ENCODE data around the gene CPLANE2. TPM values are rescaled to one million over a fixed set of nuclear protein-coding genes. Genes with fewer than 3 reads are reported as not detected.

CPLANE2 gene
- total and polyA plus RNA-seq, 3 experiments from 2014 or later: 2.6 to 5.6 (median 5.2) TPM

DNA sequence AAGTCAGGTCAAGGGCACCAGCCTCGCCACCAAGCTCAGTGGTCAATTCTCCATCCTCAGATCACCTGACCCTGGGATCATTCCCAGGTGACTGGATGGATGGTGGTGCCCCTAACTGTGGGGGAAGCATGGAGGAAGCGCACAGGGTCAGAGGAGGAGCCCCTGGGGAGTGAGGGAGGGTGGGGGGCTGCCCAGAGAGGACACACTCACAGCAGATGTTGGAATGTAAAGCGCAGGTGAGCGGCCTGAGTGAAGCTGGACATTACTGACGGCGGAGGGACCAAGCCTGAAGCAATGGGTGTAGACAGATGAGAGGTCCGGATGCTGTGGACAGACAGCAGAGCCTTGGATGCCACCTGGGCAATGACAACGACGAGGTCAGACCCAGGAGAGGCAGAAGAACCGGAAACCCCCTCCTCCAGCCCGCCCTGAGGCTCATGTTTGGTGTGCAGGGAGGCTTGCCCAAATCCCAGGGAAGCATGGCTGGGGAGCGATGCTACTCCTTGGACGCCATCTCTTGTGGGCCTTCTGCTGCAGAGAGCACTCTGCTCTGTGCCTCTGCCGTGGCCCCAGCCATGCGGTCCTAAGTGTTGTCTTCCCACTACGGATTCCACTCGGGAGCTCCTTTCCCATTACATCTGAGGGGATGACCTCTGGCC lies 5.7 kb upstream of the CPLANE2 start:
- Histone ChIP-seq H3K27me3 (ENCODE audit: insufficient read depth, low read length, poor library complexity, severe bottlenecking) (no peaks in the 10 kb centered on the region), H3K36me3 (ENCODE audit: insufficient read depth, low read length) (no peaks in the 10 kb centered on the region), H3K27ac (ENCODE audit: low read depth, low read length) (no peak overlapping the region), H3K4me3 (ENCODE audit: low read length) (no peak overlapping the region), H3K9me3 (ENCODE audit: low read length) (no peaks in the 10 kb centered on the region), H3K4me1 (ENCODE audit: insufficient read depth, low read length) (peaks cover 7% of the 10 kb centered on the region)
- no peak overlapping the region for H3K4me3 Mint-ChIP-seq
- ChIA-PET CTCF (interaction anchor here (1.4 to 2.8 kb wide), 5 partner anchors 38 to 168 kb away, joined by 3 to 17 read pairs (median 8); partner anchors contain the start of gene FAM131C), POLR2A (no interaction called here)
- no peak overlapping the region for H3K27ac Mint-ChIP-seq
- H3K36me3 Mint-ChIP-seq: peaks cover 0 to 14% (median 0%) of the 10 kb centered on the region in 3 donors
- DNase-seq: no peak
- no peaks in the 10 kb centered on the region for H3K27me3 Mint-ChIP-seq
- no peaks in the 10 kb centered on the region for H3K9me3 Mint-ChIP-seq
- peaks cover 5 to 10% (median 8%) of the 10 kb centered on the region in 3 donors for H3K4me1 Mint-ChIP-seq

DNA sequence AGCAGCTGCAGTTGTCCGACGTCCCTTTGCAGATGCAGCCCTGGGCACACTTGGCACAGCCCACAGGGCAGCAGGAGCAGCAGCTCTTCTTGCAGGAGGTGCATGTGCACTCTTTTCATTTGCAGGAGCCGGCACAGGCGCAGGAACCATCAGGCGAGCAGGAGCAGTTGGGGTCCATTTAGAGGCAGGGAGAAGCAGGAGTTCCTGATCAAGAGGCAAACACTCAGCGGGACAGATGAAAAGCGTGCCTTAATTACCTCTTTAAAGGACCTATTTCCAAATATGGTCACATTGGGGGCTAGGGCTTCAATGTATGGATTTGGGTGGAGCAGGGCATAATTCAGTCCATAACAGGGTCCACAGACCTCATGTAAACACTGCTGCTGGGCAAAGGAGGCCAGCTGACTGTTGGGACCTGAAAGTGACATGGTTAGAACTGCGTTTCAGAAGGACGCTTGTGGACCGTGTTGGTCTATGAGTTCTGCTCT lies 4.3 kb upstream of the CPLANE2 start:
- H3K9me3 Mint-ChIP-seq: no peaks in the 10 kb centered on the region
- CTCF ChIA-PET: interaction anchor here (1.5 kb wide), 1 partner anchor 36 kb away, joined by 4 read pairs; no protein-coding TSS in a partner anchor
- no peaks in the 10 kb centered on the region for H3K36me3 ChIP-seq (ENCODE audit: insufficient read depth, low read length)
- peaks cover 0 to 2% of the 10 kb centered on the region in 2 donors for H3K27me3 Mint-ChIP-seq
- peaks cover 18% of the 10 kb centered on the region for H3K4me1 ChIP-seq (ENCODE audit: insufficient read depth, low read length)
- no peak for DNase-seq
- POLR2A ChIA-PET: interaction anchor here (0.5 kb wide), 1 partner anchor 114 kb away, joined by 4 read pairs; no protein-coding TSS in a partner anchor
- no peaks in the 10 kb centered on the region for H3K9me3 ChIP-seq (ENCODE audit: low read length)
- no peak overlapping the region for H3K4me3 ChIP-seq (ENCODE audit: low read length)
- H3K27me3 ChIP-seq (ENCODE audit: insufficient read depth, low read length, poor library complexity, severe bottlenecking): no peaks in the 10 kb centered on the region
- H3K36me3 Mint-ChIP-seq: peaks cover 0 to 9% (median 0%) of the 10 kb centered on the region in 3 donors
- H3K27ac ChIP-seq (ENCODE audit: low read depth, low read length): no peak overlapping the region
- peak overlapping the region in 2 of 8 donors; percentile 52 to 77 for H3K27ac Mint-ChIP-seq
- H3K4me3 Mint-ChIP-seq: no peak overlapping the region
- H3K4me1 Mint-ChIP-seq: peaks cover 13 to 24% (median 20%) of the 10 kb centered on the region in 3 donors

DNA sequence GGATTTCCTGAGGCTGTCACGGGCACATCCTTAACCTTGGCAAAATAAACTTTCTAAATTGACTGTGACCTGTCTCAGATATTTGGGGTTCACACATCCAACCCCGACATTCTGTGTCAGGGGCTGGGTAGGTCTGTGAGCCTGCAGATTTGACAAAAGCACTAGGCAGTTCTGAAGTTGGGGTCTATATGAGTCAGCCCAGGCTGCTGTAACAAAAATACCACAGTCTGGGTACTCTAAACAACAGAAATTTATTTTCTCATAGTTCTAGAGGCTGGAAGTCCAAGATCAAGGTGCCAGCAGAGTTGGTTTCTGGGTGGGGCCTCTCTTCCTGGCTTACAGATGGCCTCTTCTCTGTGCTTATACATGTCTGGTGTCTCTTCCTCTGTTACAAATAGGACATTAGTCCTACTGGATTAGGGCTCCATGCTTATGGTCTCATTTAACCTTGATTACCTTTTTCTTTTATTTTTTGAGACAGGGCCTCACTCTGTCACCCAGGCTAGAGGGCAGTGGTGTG lies 3.0 kb upstream of the CPLANE2 start:
- ChIA-PET CTCF (no interaction called here), POLR2A (no interaction called here)
- Histone ChIP-seq H3K36me3 (ENCODE audit: insufficient read depth, low read length) (no peaks in the 10 kb centered on the region), H3K27me3 (ENCODE audit: insufficient read depth, low read length, poor library complexity, severe bottlenecking) (no peaks in the 10 kb centered on the region), H3K4me1 (ENCODE audit: insufficient read depth, low read length) (peaks cover 28% of the 10 kb centered on the region), H3K4me3 (ENCODE audit: low read length) (no peak overlapping the region), H3K9me3 (ENCODE audit: low read length) (no peaks in the 10 kb centered on the region), H3K27ac (ENCODE audit: low read depth, low read length) (no peak overlapping the region)
- H3K4me3 Mint-ChIP-seq: peak overlapping the region in 2 of 7 donors; percentile 36 to 42
- peaks cover 0 to 2% of the 10 kb centered on the region in 2 donors for H3K27me3 Mint-ChIP-seq
- H3K27ac Mint-ChIP-seq: peak overlapping the region in 3 of 8 donors; percentile 68 to 91 (median 77)
- no peaks in the 10 kb centered on the region for H3K9me3 Mint-ChIP-seq
- peaks cover 0 to 4% (median 0%) of the 10 kb centered on the region in 3 donors for H3K36me3 Mint-ChIP-seq
- peaks cover 21 to 33% (median 29%) of the 10 kb centered on the region in 3 donors for H3K4me1 Mint-ChIP-seq
- no peak for DNase-seq

DNA sequence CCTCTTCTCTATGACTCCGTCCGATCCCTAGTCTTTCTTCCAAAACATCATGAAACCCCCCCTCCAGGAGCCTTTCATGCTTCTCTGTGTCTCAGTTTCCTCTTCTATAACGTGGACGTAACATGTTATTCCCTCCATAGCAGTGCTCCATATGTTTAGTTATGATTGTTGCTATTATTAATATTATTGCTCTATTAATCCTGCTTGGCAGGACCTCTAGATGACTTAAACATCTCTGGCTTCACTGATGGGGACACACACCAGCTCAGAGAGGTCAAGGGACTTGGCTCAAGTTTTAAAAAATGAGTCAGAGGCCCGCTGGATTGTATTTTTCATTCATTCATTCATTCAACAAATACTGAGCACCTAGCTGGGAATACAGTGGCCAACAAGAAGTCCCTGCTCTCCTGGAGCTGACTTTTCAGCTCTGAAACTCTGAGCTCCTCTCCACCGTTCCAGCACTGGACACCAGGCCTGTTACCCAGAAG lies 404 bp upstream of the CPLANE2 start:
- Histone ChIP-seq H3K9me3 (ENCODE audit: low read length) (no peaks in the 10 kb centered on the region), H3K4me1 (ENCODE audit: insufficient read depth, low read length) (peaks cover 24% of the 10 kb centered on the region), H3K36me3 (ENCODE audit: insufficient read depth, low read length) (no peaks in the 10 kb centered on the region), H3K4me3 (ENCODE audit: low read length) (peak overlapping the region; percentile 98), H3K27me3 (ENCODE audit: insufficient read depth, low read length, poor library complexity, severe bottlenecking) (no peaks in the 10 kb centered on the region), H3K27ac (ENCODE audit: low read depth, low read length) (peak overlapping the region; percentile 88)
- ChIA-PET POLR2A (interaction anchor here (0.5 to 1.4 kb wide), 3 partner anchors 20 to 115 kb away, joined by 3 to 5 read pairs (median 5); partner anchors contain the start of gene FBXO42), CTCF (interaction anchor here (0.9 to 2.7 kb wide), 6 partner anchors 22 to 164 kb away, joined by 3 to 12 read pairs (median 3); partner anchors contain the start of gene FAM131C)
- peaks cover 0 to 5% (median 0%) of the 10 kb centered on the region in 3 donors for H3K36me3 Mint-ChIP-seq
- H3K27ac Mint-ChIP-seq: peak overlapping the region; percentile 91 to 99 (median 98)
- DNase-seq: no peak
- peak overlapping the region; percentile 87 to 96 (median 90) for H3K4me3 Mint-ChIP-seq
- peaks cover 17 to 31% (median 25%) of the 10 kb centered on the region in 3 donors for H3K4me1 Mint-ChIP-seq
- H3K9me3 Mint-ChIP-seq: no peaks in the 10 kb centered on the region
- H3K27me3 Mint-ChIP-seq: peaks cover 0 to 2% of the 10 kb centered on the region in 2 donors

DNA sequence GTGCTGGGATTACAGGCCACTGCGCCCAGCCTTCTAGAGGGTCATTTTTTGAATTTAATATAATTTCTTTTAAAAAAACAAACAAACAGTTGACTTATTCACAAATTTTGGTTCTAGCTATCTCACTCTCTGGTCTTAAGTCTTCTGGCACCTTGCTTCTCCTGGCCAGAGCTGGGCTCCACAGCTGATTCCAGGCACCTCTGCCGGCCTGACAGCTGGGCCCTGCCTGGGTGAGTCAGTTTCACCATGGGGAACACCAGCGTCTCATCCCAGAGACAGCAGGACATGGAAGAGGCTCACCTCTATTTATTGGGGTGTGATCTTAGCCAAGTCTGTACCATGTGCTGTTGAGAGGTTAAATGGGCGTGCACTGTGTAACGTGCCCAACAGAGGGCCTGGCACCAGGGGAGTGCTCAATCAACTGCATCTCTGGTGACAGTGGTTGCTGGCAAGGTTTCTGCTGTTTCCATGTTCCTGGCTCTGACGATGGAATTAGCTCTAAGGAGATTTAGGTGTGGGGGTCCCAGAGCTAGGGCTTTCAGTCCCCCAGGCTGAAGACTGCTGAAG lies 956 bp downstream of the CPLANE2 start:
- CTCF ChIA-PET: interaction anchor here (0.7 to 2.7 kb wide), 4 partner anchors 9 to 157 kb away, joined by 3 to 12 read pairs (median 6); no protein-coding TSS in a partner anchor
- POLR2A ChIA-PET: interaction anchor here (0.5 kb wide), 1 partner anchor 21 kb away, joined by 3 read pairs; no protein-coding TSS in a partner anchor
- Mint-ChIP-seq H3K36me3 (peaks cover 0 to 10% (median 0%) of the 10 kb centered on the region in 3 donors), H3K4me1 (peaks cover 17 to 31% (median 25%) of the 10 kb centered on the region in 3 donors), H3K9me3 (no peaks in the 10 kb centered on the region), H3K4me3 (peak overlapping the region; percentile 87 to 96 (median 90)), H3K27me3 (peaks cover 0 to 2% of the 10 kb centered on the region in 2 donors), H3K27ac (peak overlapping the region; percentile 91 to 99 (median 98))
- H3K36me3 ChIP-seq (ENCODE audit: insufficient read depth, low read length): no peaks in the 10 kb centered on the region
- peak overlapping the region; percentile 88 for H3K27ac ChIP-seq (ENCODE audit: low read depth, low read length)
- H3K4me3 ChIP-seq (ENCODE audit: low read length): peak overlapping the region; percentile 98
- H3K27me3 ChIP-seq (ENCODE audit: insufficient read depth, low read length, poor library complexity, severe bottlenecking): no peaks in the 10 kb centered on the region
- H3K4me1 ChIP-seq (ENCODE audit: insufficient read depth, low read length): peaks cover 24% of the 10 kb centered on the region
- no peaks in the 10 kb centered on the region for H3K9me3 ChIP-seq (ENCODE audit: low read length)
- peak; percentile 21 to 70 (median 44) for DNase-seq

DNA sequence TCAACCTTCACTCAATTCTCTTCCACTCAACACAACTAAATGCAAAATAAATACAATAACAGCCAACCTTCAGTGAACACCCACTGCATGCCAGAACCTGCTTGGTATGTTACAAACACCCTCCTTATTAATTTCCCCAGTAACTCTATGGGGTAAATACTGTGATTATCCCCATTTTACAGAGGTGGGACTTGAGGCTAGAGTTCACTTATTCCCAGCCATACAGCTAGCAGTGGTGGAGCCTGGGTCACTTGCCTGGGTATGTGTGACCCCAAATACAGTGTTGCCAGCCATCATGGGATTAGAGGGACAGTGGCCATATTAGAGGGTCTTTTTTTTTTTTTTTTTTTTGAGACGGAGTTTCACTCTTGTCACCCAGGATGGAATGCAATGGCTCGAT lies 1.6 kb downstream of the CPLANE2 start:
- Histone ChIP-seq H3K4me3 (ENCODE audit: low read length) (no peak overlapping the region), H3K9me3 (ENCODE audit: low read length) (no peaks in the 10 kb centered on the region), H3K27ac (ENCODE audit: low read depth, low read length) (peak overlapping the region; percentile 19), H3K36me3 (ENCODE audit: insufficient read depth, low read length) (no peaks in the 10 kb centered on the region), H3K27me3 (ENCODE audit: insufficient read depth, low read length, poor library complexity, severe bottlenecking) (no peaks in the 10 kb centered on the region), H3K4me1 (ENCODE audit: insufficient read depth, low read length) (peaks cover 24% of the 10 kb centered on the region)
- no peaks in the 10 kb centered on the region for H3K9me3 Mint-ChIP-seq
- peaks cover 17 to 31% (median 25%) of the 10 kb centered on the region in 3 donors for H3K4me1 Mint-ChIP-seq
- H3K4me3 Mint-ChIP-seq: peak overlapping the region in 5 of 7 donors; percentile 16 to 62 (median 31)
- H3K36me3 Mint-ChIP-seq: peaks cover 0 to 13% (median 0%) of the 10 kb centered on the region in 3 donors
- H3K27me3 Mint-ChIP-seq: peaks cover 0 to 2% of the 10 kb centered on the region in 2 donors
- peak in 1 of 5 donors; percentile 10 for DNase-seq
- ChIA-PET POLR2A (interaction anchor here (0.5 kb wide), 1 partner anchor 21 kb away, joined by 3 read pairs; no protein-coding TSS in a partner anchor), CTCF (interaction anchor here (0.7 to 2.6 kb wide), 5 partner anchors 9 to 153 kb away, joined by 3 to 10 read pairs (median 3); no protein-coding TSS in a partner anchor)
- H3K27ac Mint-ChIP-seq: peak overlapping the region in 5 of 8 donors; percentile 9 to 86 (median 30)

DNA sequence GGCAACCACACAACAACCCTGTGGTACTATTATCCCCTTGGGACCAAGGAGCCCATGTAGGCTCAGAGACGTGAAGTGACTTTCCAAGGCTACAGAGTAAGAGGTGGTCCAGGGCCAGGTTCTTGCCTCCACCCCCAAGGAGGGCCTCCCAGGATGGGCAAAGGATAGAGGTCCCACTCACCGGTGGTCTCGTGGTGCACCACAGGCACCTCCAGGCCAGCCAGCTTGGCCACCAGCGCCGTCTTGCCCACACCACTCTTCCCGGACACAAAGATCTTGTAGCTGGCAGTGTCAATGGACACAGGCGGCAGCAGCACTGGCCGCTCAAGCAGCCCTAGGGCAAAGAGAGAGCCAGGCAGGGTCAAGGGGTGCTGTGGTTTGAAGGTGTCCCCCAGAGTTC lies 3.6 kb downstream of the CPLANE2 start:
- POLR2A ChIA-PET: no interaction called here
- H3K9me3 ChIP-seq (ENCODE audit: low read length): no peaks in the 10 kb centered on the region
- Mint-ChIP-seq H3K27ac (no peak overlapping the region), H3K9me3 (no peaks in the 10 kb centered on the region), H3K27me3 (peaks cover 4 to 8% of the 10 kb centered on the region in 2 donors), H3K4me3 (peak overlapping the region in 1 of 7 donors; percentile 32), H3K4me1 (peaks cover 18 to 29% (median 25%) of the 10 kb centered on the region in 3 donors), H3K36me3 (peaks cover 0 to 13% (median 5%) of the 10 kb centered on the region in 3 donors)
- CTCF ChIA-PET: interaction anchor here (1.4 to 2.6 kb wide), 2 partner anchors 11 to 15 kb away, joined by 3 to 10 read pairs; no protein-coding TSS in a partner anchor
- H3K27ac ChIP-seq (ENCODE audit: low read depth, low read length): no peak overlapping the region
- peaks cover 24% of the 10 kb centered on the region for H3K4me1 ChIP-seq (ENCODE audit: insufficient read depth, low read length)
- peak in 1 of 5 donors; percentile 36 for DNase-seq
- no peak overlapping the region for H3K4me3 ChIP-seq (ENCODE audit: low read length)
- no peaks in the 10 kb centered on the region for H3K27me3 ChIP-seq (ENCODE audit: insufficient read depth, low read length, poor library complexity, severe bottlenecking)
- no peaks in the 10 kb centered on the region for H3K36me3 ChIP-seq (ENCODE audit: insufficient read depth, low read length)

Measured in CD8-positive, alpha-beta memory T cell (primary cell).